NCI-H748 (cell line): ENCODE results near the gene PCDH18.
"Not testable (repeated sequence)": the region's sequence is repeated elsewhere in the genome, so short reads cannot be mapped to it uniquely, and the experiment has no call there.

ENCODE experiments used
- DNase-seq: peaks from one replicate; lab custom pipeline; 2025; ENCODE audit not compliant: unreplicated experiment; lab: John Stamatoyannopoulos, UW

PCDH18 gene, protein sequence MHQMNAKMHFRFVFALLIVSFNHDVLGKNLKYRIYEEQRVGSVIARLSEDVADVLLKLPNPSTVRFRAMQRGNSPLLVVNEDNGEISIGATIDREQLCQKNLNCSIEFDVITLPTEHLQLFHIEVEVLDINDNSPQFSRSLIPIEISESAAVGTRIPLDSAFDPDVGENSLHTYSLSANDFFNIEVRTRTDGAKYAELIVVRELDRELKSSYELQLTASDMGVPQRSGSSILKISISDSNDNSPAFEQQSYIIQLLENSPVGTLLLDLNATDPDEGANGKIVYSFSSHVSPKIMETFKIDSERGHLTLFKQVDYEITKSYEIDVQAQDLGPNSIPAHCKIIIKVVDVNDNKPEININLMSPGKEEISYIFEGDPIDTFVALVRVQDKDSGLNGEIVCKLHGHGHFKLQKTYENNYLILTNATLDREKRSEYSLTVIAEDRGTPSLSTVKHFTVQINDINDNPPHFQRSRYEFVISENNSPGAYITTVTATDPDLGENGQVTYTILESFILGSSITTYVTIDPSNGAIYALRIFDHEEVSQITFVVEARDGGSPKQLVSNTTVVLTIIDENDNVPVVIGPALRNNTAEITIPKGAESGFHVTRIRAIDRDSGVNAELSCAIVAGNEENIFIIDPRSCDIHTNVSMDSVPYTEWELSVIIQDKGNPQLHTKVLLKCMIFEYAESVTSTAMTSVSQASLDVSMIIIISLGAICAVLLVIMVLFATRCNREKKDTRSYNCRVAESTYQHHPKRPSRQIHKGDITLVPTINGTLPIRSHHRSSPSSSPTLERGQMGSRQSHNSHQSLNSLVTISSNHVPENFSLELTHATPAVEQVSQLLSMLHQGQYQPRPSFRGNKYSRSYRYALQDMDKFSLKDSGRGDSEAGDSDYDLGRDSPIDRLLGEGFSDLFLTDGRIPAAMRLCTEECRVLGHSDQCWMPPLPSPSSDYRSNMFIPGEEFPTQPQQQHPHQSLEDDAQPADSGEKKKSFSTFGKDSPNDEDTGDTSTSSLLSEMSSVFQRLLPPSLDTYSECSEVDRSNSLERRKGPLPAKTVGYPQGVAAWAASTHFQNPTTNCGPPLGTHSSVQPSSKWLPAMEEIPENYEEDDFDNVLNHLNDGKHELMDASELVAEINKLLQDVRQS

DNA sequence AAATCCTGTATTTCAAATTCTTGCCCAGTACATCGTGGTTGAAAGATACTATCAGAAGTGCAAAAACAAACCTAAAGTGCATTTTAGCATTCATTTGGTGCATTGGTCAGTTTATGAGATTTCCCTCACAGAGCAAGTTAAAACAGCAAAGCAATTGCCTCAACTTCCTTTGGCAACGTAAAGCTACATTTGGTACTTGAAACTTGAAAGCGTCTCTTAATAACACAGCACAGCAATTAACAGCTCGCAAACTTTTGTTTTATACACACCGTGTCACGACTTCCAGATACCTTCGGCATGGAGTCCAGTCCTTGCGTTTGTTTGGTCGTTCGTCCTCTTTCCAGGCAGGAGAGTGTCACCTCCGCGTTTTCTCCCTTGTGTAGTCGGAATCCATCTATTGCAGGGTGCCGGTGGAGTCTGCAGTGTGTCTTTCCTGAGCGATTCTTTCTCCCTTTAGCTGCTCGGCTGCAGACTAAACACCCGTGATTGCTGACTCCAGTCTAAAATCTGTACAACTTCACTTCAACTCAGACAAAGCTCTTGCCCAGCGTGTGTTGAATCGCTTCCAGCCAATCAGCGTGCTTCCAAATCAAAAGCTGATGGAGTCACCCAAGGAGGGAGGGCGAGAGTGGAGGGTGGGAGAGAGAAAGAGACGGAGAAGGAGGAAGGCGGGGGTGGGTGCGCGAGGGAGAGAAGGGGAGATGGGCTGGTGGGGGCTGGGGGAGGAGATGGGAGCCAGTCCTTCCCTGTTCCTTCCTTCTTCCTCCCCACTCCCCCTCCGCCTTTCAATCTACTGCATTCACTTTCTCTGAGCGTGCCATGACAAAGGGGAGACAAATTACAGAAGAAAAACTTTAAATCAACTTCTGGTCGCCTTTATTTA, at the start of gene PCDH18:
Gene PCDH18, minus strand, starts transcription at position 509 of the 883 bp plus-strand sequence. Its CDS starts 406 bp downstream, at position 103.
- peak; percentile 83 for DNase-seq

DNA sequence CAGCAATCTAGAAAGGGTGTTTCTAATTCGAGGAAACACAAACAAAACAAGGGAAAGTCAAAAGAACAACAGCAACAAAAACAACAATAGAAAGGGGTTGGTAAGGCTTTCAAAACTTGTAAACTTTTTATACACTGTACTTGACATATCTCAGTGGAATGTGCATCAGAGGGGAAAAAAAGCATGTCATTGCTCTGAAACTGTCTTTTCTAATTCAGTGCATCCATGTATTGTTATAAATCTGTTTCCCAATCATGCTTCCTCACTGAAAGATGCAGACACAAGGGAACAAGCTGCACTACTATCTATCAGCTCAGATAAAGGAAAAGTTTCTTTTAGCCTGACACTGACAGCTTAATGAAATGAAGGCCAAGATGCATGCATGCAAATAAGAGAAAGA, 44.2 kb upstream of the PCDH18 start:
- no peak for DNase-seq

- DNase-seq, result no peak
These were observed 40.4 kb upstream of the PCDH18 start for GRCh38 chr4:137572647-137573046.

- DNase-seq, result no peak
These were observed 39.9 kb upstream of the PCDH18 start for GRCh38 chr4:137572163-137572562.

DNA sequence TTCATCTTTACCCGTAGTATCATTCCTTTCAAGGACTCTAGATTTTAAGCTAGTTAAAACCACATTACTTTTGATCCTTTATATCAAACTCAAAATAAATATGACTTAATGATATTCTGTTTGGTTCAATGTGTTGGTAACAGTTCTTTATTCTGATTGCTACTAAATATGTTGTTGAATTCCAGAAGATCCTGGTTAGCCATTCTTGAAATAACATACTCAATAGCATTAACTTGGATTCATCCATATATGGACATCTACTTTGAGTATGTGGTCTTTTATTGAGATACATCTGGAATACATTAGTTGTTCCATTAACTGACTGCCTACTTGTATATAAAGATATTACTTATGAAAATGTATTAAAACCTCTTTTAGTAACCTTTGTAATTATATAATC, 27.5 kb upstream of the PCDH18 start:
- no peak for DNase-seq

- DNase-seq, result no peak
These were observed 26.7 kb upstream of the PCDH18 start for GRCh38 chr4:137558951-137559350.

- DNase-seq, result peak; percentile 18
These were observed 13.2 kb upstream of the PCDH18 start for GRCh38 chr4:137545461-137545861.

DNA sequence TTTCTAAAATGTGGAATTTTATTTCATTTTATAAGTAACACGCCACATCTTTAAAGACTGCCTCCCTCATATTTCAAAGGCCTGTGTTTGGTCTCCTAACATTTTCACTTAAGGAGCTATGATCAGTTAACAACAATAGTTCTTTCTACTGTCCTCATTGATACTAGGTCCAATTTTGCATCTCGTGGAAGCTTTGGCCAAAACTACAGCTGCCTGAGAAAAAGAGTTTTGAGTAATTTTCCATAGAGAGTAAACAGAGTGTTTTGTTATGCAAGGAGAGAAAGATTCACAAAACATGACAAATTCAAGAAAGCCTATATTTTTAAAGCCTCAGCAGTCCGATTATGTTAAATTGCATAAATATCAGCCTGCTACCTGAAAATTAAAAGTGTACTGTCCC, 11.4 kb upstream of the PCDH18 start:
- DNase-seq, result no peak

- no peak for DNase-seq
These were observed 10.9 kb upstream of the PCDH18 start for GRCh38 chr4:137543198-137543597.

DNA sequence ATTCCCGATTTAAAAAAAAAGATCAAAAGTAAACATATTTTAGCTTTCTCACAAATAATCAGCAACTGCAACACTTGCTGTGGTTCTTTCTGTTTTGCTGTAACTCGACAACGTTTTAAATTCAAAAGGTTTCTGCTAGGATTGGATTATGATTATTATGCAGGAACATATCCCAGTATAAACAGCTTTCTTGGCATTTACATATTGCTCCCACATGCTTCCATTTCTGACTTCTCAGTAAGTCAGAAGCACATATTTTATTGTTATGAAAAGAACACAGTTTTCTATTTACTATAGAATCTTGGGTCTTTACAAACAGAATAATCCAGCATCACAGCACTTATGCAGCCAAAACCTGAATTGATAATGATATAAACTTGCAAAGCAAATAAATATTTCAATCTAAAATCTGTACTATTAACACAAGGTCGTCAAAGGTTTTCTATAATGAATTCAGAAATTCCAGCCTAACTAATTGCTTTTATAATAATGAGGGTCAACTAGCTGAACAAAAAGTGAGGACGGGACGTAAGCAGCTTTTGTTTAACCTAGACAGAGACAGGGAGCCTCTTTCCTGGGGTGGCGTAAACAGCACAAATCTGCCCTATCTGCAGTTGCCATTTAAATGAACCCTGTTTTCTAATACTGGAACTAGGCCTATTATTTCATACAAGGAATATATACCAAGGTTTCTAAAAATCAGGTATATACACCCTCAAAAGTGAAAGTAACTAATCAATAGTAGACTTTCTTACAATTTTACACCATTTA, 9.8 kb upstream of the PCDH18 start:
- DNase-seq, result no peak

- no peak for DNase-seq
These were observed 8.9 kb upstream of the PCDH18 start for GRCh38 chr4:137541181-137541580.

DNA sequence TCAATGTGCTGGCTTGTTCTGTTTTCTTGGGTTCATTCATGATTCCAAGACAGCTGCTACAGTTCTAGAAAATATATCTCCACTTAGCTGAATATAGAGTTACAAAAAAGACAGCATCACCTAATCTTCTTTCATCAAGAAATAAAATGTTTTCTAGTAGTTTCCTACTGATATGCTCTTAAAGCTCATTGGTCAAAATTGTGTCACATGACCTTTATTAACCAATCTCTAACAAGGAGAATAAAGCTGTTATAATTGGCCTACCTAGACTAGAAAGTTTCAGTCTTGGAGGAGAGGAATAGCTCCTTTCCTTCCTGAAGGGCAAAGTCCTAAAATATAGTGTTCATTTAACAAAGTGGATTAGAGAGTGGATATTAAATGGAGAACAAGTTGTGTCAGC, 8.1 kb upstream of the PCDH18 start:
- DNase-seq, result no peak

GRCh38 chr4:137538526-137538925, 6.2 kb upstream of the PCDH18 start:
- DNase-seq, result no peak

- DNase-seq, result not testable (repeated sequence)
These were observed 5.5 kb upstream of the PCDH18 start for GRCh38 chr4:137537807-137538206.

- no peak for DNase-seq
These were observed 4.7 kb upstream of the PCDH18 start for GRCh38 chr4:137536789-137537561.

- DNase-seq, result no peak
These were observed 3.4 kb upstream of the PCDH18 start for GRCh38 chr4:137535718-137536117.

DNA sequence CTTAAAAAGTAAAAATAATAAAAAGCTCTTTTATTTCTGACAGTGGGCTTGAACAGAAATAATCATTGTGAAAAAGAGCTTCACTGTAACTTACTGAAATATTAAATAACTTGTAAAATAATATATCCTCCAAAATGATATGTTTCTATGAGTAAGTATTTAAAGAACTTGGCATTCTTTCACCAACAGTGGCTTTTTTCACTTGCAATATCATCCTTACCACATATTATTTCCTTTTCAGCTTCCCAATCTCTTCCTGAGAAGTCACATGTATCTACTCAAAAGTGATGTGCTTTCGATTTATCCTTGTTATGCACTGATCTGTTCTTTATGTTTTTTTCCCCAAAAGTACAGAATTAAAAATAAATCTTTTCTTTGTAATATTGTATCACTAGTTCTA, 2.2 kb upstream of the PCDH18 start:
- DNase-seq, result no peak

DNA sequence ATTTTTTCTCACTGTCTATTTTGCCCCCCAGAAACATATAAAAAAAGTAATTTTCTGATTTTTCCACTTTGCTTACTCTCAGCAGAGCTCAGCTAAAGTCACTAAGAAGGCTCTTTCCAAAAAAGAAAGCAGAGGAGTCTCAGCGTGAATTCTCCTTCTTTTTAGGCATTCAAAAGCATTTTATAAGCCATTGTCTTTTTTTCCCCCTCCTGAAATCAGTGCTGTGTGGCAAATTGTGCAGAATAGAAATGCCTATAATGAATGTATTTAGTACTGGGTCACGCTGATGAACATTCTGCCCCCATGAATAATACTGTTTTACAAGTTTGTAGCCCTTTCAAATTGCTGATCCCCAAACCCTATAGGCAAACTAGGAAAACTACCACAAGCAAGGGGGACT, 1.6 kb upstream of the PCDH18 start:
- DNase-seq, result no peak

- DNase-seq, result no peak
These were observed 559 bp upstream of the PCDH18 start for GRCh38 chr4:137532869-137533236.
